PC-3 (cell line): ENCODE measurements around the gene MEGF6.

Experiments
- CTCF ChIP-seq: fragments of 300-600 bp; sonication (generic); conservative IDR thresholded peaks from 2 replicates; pipeline ENCODE4 v1.5.1; 2017; ENCODE audit warnings: antibody characterized with exemption, low read depth, mild to moderate bottlenecking, low read length
- EZH2phosphoT487 ChIP-seq: fragments of 300-600 bp; sonication (generic); IDR thresholded peaks from 2 replicates; pipeline ENCODE4 v1.6.1; 2018; ENCODE audit warnings: mild to moderate bottlenecking, antibody characterized with exemption, low read length, borderline replicate concordance

GRCh38 chr1:3504151-3504821, 107.0 kb downstream of the MEGF6 start:
- TF ChIP-seq CTCF (no peak), EZH2phosphoT487 (no peak)
